ENCODE results near the gene CCDC149.

The CCDC149 gene

DNA sequence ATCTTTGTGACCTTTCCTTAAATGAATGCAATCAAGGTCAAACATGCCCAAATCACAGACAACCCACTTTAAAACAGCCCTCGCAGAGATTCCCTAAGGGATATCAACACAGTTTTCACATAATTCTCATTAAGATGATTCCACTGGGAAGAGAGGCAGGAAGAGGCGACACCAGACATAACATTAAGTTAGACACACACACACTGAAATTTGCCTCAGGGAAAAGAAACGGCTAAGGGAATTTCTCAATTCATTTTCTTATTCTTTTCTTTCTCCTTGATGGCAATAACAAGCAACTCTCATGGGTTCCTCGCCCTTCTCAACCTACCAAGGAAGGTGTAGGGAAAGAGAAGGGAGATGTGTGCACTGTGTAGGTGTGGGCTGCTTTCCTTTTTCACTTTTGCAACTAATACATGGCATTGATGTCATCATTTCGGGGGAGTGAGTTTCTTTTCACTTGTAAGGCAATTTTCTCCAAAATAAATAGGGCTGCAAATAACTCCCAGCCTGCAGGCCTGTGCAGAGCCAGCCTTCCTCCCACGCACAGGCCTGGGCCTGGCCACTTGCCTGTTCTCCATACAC is 76.1 kb downstream of the CCDC149 start:
- Mint-ChIP-seq H3K4me3 (no peak overlapping the region), H3K9me3 (no peaks in the 10 kb centered on the region), H3K36me3 (no peaks in the 10 kb centered on the region), H3K27ac (no peak overlapping the region), H3K4me1 (no peaks in the 10 kb centered on the region), H3K27me3 (no peaks in the 10 kb centered on the region)
- no peak for ATAC-seq (ENCODE audit: low read depth)
- DNase-seq (ENCODE audit: low spot score in 2 of 2) = no peak

GRCh38 chr4:24835696-24836095 is 77.1 kb downstream of the CCDC149 start:
- Mint-ChIP-seq H3K4me1 (no peaks in the 10 kb centered on the region), H3K27me3 (no peaks in the 10 kb centered on the region), H3K27ac (no peak overlapping the region), H3K9me3 (no peaks in the 10 kb centered on the region), H3K36me3 (no peaks in the 10 kb centered on the region), H3K4me3 (no peak overlapping the region)
- ATAC-seq (ENCODE audit: low read depth) (no peak), DNase-seq (ENCODE audit: low spot score in 2 of 2) (no peak)

DNA sequence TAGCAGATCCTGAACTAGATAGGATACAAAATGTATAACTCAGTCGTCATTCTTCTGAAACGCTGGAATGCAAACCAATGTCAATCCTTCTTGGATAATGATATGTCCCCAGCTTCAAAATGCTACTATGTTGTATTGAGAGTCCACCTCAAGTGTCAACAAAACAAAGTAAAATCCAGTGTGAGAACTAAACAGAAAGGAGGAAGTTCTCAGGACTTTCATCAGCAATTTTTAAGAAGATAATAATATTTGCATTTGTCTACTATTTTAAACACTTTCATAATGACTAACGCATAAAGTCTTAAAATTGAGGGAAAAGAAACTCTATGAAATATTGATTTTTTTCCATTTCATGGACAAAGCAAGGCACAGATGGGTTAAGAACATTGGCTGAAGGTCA is 81.2 kb downstream of the CCDC149 start:
- Mint-ChIP-seq H3K36me3 (no peaks in the 10 kb centered on the region), H3K9me3 (peaks cover 4% of the 10 kb centered on the region), H3K27me3 (peaks cover 7% of the 10 kb centered on the region), H3K4me1 (no peaks in the 10 kb centered on the region), H3K4me3 (no peak overlapping the region), H3K27ac (no peak overlapping the region)
- DNase-seq (ENCODE audit: low spot score in 2 of 2) (no peak), ATAC-seq (ENCODE audit: low read depth) (no peak)

- no peaks in the 10 kb centered on the region for H3K36me3 Mint-ChIP-seq
- H3K4me1 Mint-ChIP-seq = no peaks in the 10 kb centered on the region
- ATAC-seq (ENCODE audit: low read depth) (no peak), DNase-seq (ENCODE audit: low spot score in 2 of 2) (no peak)
- peaks cover 11% of the 10 kb centered on the region for H3K27me3 Mint-ChIP-seq
- H3K27ac Mint-ChIP-seq = no peak overlapping the region
- peaks cover under 1% of the 10 kb centered on the region for H3K9me3 Mint-ChIP-seq
- no peak overlapping the region for H3K4me3 Mint-ChIP-seq
Observed at GRCh38 chr4:24824720-24825119, 88.1 kb downstream of the CCDC149 start.

DNA sequence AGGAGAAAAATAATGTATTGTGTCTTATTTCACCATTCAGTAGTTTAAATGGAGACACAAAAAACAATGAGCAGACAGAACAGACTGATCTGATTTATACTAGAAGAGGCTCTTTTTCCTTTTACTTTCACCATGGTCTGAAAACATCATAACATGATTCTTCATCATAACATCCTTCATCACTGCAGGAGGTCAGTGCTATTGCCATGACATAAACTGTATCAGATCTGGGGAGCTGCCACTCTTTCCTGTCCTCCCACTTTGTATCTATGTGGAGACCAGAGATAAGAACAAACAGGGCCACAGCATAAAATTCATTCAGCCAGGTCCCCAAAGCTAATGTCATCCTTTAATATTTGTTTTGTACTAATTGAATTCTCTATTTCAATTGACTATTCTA is 92.3 kb downstream of the CCDC149 start:
- H3K27me3 Mint-ChIP-seq = peaks cover under 1% of the 10 kb centered on the region
- no peak overlapping the region for H3K4me3 Mint-ChIP-seq
- no peaks in the 10 kb centered on the region for H3K36me3 Mint-ChIP-seq
- no peaks in the 10 kb centered on the region for H3K4me1 Mint-ChIP-seq
- no peaks in the 10 kb centered on the region for H3K9me3 Mint-ChIP-seq
- no peak for DNase-seq (ENCODE audit: low spot score in 2 of 2)
- H3K27ac Mint-ChIP-seq = no peak overlapping the region
- ATAC-seq (ENCODE audit: low read depth) = no peak

- Mint-ChIP-seq H3K9me3 (peaks cover 2% of the 10 kb centered on the region), H3K36me3 (no peaks in the 10 kb centered on the region), H3K4me3 (no peak overlapping the region), H3K27ac (no peak overlapping the region), H3K4me1 (no peaks in the 10 kb centered on the region), H3K27me3 (peaks cover 4% of the 10 kb centered on the region)
- DNase-seq (ENCODE audit: low spot score in 2 of 2) = no peak
- ATAC-seq (ENCODE audit: low read depth) = no peak
Observed at GRCh38 chr4:24816797-24817196, 96.0 kb downstream of the CCDC149 start.

DNA sequence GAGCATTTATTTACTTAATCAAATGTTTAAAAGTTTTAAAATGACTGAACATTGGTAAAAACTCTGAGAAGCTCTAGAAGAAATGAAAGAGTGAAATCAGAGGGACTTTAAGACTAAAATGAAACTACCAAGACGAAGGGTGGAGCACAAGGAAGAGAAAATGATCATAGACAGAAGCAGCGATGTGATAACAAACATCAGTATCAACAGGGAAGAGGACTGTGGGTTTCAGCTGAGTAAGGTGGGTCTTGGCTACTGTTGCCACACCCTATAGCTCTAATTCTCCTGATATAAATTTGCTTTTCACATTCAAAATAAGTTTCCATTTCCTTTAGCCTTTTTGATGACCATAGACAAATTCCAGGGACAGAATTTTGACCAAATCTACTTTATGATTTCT is 99.1 kb downstream of the CCDC149 start:
- ATAC-seq (ENCODE audit: low read depth) (no peak), DNase-seq (ENCODE audit: low spot score in 2 of 2) (no peak)
- no peak overlapping the region for H3K27ac Mint-ChIP-seq
- H3K4me3 Mint-ChIP-seq = no peak overlapping the region
- peaks cover 7% of the 10 kb centered on the region for H3K27me3 Mint-ChIP-seq
- no peaks in the 10 kb centered on the region for H3K36me3 Mint-ChIP-seq
- peaks cover 2% of the 10 kb centered on the region for H3K9me3 Mint-ChIP-seq
- no peaks in the 10 kb centered on the region for H3K4me1 Mint-ChIP-seq

DNA sequence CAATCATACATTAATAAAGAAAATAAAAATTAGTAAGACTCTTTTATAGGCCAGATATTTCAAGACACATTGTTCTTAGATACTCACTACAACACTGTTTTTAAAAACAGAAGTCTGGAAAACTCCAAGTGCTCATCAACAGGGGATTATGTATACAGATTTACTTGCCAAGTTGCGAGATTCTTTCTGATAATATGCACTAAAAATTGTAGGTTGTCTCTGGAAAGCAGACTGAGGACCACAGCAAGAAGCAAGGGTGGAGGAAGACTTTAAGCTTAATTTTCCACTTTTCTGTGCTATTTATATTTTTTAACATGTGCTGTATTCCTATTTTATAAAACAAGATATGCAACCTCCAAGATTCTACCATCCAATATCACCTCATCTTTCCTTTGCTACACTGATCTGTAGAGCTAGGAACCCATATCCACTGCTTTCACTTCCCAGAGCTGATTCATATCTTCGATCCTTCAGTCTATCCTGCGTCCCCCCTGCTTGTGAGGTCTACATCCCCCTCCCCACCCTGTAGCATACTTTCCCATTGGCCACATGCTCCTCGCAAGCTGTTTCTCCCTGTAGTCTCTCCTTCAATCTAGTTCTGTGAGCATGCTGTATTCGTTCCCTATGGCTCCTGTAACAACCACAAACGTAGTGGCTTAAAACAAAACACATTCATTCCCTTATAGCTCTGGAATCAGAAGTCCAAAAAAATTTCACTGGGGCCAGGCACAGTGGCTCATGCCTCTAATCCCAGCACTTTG is 101.8 kb downstream of the CCDC149 start:
- H3K27ac Mint-ChIP-seq = no peak overlapping the region
- peaks cover 7% of the 10 kb centered on the region for H3K27me3 Mint-ChIP-seq
- DNase-seq (ENCODE audit: low spot score in 2 of 2) (no peak), ATAC-seq (ENCODE audit: low read depth) (no peak)
- H3K9me3 Mint-ChIP-seq = peaks cover 2% of the 10 kb centered on the region
- no peaks in the 10 kb centered on the region for H3K36me3 Mint-ChIP-seq
- no peak overlapping the region for H3K4me3 Mint-ChIP-seq
- no peaks in the 10 kb centered on the region for H3K4me1 Mint-ChIP-seq

- Mint-ChIP-seq H3K4me3 (no peak overlapping the region), H3K27ac (no peak overlapping the region), H3K36me3 (no peaks in the 10 kb centered on the region), H3K9me3 (peaks cover 2% of the 10 kb centered on the region), H3K4me1 (no peaks in the 10 kb centered on the region), H3K27me3 (peaks cover 7% of the 10 kb centered on the region)
- ATAC-seq (ENCODE audit: low read depth) (no peak), DNase-seq (ENCODE audit: low spot score in 2 of 2) (no peak)
Observed at GRCh38 chr4:24809815-24810405, 102.9 kb downstream of the CCDC149 start.

DNA sequence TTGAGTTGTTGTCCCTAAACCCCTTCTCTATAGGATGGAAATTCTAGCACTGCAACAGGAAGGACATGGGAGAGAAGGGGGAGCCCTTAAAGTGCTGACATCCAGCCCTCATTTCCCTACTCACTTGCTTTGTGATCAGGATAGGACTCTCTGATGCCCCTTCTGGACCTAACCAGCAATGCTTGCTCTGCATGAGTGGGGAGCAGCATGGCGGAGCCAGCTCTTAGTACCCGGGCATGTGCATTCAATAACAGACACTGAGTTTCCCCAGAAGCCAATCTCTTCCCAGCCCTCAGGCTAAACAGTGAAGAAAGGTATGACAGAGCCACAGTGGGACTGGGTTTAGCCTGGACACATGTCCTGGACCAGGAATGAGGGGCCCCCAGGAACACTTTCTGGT is 103.5 kb downstream of the CCDC149 start:
- no peak for DNase-seq (ENCODE audit: low spot score in 2 of 2)
- ATAC-seq (ENCODE audit: low read depth) = no peak

DNA sequence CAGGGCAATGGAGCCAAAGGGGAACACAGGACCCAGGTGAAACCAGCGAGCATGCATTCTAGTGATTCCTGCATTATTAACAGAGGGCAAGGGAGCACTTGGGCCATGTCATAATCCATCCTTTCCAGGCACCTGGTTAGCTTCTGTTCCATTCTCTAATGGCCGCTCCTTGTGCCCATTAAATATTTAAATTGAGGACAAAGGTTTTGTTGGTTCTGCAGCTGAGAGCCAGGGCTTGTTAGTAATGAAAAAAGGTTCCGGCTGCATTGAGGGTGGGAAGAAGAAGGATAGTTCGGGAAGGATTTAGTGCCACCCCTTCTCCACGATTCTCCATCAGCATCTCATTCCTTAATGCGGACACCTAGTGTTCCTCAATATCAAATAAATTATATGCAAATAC is 103.9 kb downstream of the CCDC149 start:
- ATAC-seq (ENCODE audit: low read depth) = no peak
- no peaks in the 10 kb centered on the region for H3K36me3 Mint-ChIP-seq
- H3K4me1 Mint-ChIP-seq = no peaks in the 10 kb centered on the region
- H3K27me3 Mint-ChIP-seq = peaks cover 4% of the 10 kb centered on the region
- H3K4me3 Mint-ChIP-seq = no peak overlapping the region
- no peak overlapping the region for H3K27ac Mint-ChIP-seq
- peaks cover 2% of the 10 kb centered on the region for H3K9me3 Mint-ChIP-seq
- DNase-seq (ENCODE audit: low spot score in 2 of 2) = no peak

More for the DNA sequence above, 103.5 kb downstream of the CCDC149 start:
- Mint-ChIP-seq H3K27me3 (peaks cover 4% of the 10 kb centered on the region), H3K36me3 (no peaks in the 10 kb centered on the region), H3K4me1 (no peaks in the 10 kb centered on the region), H3K4me3 (no peak overlapping the region), H3K27ac (no peak overlapping the region), H3K9me3 (peaks cover 2% of the 10 kb centered on the region)

DNA sequence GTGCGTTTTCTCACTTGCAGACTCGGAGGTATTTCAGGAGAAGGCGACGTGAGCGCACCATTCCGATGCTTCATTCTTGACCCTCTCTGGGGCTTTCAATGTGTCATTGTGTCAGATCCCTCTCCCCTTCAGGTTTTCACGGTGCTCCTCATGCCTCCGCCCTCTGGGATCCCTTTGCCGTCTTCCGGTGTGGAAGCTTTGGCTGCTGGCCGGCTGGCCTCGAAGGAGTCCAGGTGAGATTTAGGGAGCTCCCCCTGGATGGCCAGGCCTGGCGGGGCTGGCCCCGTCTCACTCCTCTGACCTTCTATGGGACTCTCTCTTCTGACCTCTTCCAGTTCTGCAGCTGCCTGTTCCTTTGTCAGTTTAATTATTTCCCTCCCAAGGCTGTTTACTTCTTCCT is 104.6 kb downstream of the CCDC149 start:
- H3K4me1 Mint-ChIP-seq = no peaks in the 10 kb centered on the region
- ATAC-seq (ENCODE audit: low read depth) (no peak), DNase-seq (ENCODE audit: low spot score in 2 of 2) (no peak)
- peaks cover 4% of the 10 kb centered on the region for H3K27me3 Mint-ChIP-seq
- peaks cover 2% of the 10 kb centered on the region for H3K9me3 Mint-ChIP-seq
- no peak overlapping the region for H3K4me3 Mint-ChIP-seq
- no peak overlapping the region for H3K27ac Mint-ChIP-seq
- H3K36me3 Mint-ChIP-seq = no peaks in the 10 kb centered on the region

GRCh38 chr4:24807611-24808010 is 105.2 kb downstream of the CCDC149 start:
- Mint-ChIP-seq H3K4me3 (no peak overlapping the region), H3K9me3 (peaks cover 2% of the 10 kb centered on the region), H3K4me1 (no peaks in the 10 kb centered on the region), H3K27me3 (peaks cover 4% of the 10 kb centered on the region), H3K27ac (no peak overlapping the region), H3K36me3 (no peaks in the 10 kb centered on the region)
- DNase-seq (ENCODE audit: low spot score in 2 of 2) = no peak
- no peak for ATAC-seq (ENCODE audit: low read depth)

DNA sequence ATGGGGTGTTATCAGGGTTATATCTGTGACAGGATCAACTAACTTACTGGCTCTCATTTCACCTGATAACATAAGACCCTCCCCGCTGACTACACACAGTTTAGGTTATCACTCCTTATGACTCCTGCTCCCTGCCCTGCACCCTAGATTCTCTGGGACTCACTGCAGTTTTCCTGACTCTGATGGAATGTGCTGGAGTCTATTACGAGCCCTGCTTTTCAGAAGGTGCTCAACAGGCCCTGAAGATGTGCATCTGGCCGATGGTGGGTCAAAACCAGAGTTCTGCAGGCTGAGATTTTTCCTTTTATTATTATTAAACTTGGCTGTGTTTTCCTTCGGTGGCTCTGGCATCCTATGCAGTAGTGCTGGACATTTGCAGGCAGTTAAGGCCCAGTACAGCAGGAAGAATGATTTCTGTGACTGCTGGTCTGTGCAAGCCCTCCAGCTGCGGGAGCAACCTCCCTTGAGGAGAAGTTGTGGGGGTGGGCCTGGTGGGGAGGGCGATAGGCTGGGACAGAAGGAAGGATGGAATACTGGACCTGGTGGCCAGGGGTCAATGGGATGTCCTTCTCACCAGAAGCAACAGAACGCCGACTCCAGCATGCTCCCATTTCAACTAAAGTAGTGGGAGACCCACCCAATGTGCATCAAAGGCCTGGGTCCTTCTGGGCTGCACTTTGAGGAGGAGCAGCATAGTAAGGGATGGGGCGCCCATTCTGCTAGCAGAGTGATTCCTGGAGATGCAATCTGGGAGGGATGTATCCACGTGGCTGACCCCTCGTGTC is 106.4 kb downstream of the CCDC149 start:
- H3K4me1 Mint-ChIP-seq = no peaks in the 10 kb centered on the region
- ATAC-seq (ENCODE audit: low read depth) = no peak
- DNase-seq (ENCODE audit: low spot score in 2 of 2) = no peak
- H3K36me3 Mint-ChIP-seq = no peaks in the 10 kb centered on the region
- no peaks in the 10 kb centered on the region for H3K9me3 Mint-ChIP-seq
- peaks cover 3% of the 10 kb centered on the region for H3K27me3 Mint-ChIP-seq
- H3K27ac Mint-ChIP-seq = no peak overlapping the region
- H3K4me3 Mint-ChIP-seq = no peak overlapping the region

Data from memory B cell (primary cell).